Measurements from ENCODE around the gene UNC5CL.

Gene UNC5CL

DNA sequence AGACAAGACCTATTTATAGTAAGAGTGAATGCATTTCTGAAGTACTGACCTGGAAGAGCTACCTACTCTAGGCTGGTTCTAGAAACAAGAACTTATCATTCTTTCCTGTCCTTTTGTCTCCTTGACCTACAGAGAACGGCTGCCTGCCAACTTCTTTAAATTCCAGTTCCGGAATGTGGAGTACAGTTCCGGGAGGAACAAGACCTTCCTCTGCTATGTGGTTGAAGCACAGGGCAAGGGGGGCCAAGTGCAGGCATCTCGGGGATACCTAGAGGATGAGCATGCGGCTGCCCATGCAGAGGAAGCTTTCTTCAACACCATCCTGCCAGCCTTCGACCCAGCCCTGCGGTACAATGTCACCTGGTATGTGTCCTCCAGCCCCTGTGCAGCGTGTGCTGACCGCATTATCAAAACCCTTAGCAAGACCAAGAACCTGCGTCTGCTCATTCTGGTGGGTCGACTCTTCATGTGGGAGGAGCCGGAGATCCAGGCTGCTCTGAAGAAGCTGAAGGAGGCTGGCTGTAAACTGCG is 22.2 kb upstream of the UNC5CL start:
- DNase-seq: no peak

DNA sequence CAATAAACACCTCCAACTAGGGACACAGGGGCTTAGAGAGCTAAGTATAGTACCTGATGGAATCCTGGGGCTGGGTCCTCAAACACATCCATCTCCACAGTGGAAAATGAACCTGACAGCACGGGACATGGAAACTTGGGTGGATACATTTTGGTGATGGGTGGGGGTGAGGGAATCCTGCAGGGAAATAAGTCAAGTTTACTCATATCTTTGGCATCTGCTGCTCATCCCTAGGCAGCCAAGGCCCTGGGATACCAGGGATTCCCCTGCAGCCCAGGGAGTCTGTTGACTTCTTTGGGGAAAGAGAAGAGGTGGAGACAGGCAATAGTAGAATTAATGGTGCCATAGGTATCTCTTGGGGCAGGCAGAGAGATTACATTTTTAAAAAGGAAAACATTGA is 20.5 kb upstream of the UNC5CL start:
- DNase-seq: no peak

DNA sequence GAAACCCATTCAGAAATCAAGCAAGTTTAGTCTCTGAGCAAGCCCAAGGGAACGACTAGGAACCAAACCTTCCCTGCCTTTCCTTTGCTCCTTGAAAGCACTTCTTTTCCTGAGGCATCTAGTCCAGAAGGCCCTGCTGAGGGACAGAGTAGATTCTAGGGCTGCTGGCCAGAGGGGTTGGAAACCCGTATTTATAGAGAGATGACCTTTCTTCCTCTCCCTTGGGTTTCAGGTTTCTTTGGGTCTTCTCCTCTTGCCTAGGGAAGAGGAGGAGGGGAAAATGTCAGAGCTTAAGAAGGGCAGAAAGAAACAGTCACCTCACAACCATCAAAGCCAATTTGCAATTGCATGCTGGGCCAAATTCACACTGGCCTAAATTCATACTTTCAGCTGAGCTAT is 19.8 kb upstream of the UNC5CL start:
- DNase-seq: no peak

DNA sequence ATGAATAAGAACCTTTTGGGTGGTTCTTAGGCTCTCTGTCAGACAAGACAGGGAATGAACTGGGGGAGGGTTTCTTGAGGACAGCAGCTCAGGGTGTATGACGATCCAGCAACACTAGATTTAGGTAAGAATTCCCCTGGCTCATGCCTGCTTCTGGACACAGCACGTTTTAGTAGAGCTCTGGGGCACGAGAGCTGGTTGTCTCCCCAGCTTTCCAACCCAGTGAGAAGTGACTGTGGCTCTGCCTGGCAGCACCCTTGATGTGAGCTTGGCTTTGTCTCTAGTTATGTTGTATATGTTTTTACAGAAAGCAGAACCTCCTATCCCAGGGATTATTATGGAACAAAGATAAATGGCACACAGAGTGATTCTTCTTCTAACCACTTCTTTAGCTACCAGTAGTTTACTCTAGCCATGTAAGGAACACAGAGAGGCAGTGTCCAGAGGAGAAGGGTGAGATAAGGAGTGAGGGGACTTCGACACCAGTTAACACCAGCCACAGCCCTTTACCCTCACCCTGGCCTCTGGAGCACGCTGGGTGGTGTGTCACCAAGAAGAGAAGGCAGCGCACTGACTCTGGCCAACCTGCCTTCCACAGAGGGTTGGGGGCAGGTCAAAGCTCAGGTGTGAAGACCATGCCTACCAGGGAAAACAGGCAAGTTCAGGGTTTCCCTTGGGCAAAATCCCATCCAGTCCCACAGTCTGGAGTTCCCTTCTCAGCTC is 17.9 kb upstream of the UNC5CL start:
- no peak for DNase-seq

DNA sequence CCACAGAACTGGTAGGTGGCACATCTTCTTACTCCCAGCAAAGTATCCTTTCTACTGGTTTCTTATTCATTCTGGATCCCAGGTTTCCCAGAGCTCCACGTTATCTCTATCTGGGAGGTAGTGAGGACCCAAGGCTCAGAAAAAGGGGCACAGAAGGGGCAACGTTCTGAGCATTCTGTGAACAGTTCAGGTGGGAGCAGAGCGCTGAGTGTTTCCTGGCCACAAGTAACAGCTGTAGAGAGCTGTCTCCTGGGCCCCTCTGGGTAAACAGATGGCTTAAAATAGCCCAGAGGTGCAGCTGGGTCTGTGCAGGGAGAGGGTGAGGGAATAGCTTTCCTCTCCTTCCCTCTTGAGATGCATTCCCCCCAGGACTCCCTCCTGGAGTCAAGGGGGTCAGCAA is 16.1 kb upstream of the UNC5CL start:
- peak; percentile 28 for DNase-seq

DNA sequence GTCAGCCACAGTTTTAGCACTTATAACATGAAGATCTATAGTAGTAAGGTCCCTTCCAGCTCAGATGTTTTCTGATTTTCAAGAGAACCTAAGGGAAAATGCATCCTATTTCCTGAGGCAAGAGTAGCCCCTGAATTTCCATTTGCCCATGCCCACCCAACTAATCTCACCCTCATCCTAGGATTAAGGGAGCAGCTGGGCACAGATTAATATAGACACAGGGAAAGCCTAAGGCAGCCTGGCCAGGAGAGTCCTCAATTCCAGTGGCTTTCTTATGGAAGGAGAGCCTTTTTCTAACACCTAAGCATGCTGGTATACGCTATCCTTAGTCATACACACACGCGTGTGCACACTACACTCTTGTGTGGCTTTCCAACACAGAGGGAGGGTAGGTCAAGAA is 15.5 kb upstream of the UNC5CL start:
- DNase-seq: no peak

DNA sequence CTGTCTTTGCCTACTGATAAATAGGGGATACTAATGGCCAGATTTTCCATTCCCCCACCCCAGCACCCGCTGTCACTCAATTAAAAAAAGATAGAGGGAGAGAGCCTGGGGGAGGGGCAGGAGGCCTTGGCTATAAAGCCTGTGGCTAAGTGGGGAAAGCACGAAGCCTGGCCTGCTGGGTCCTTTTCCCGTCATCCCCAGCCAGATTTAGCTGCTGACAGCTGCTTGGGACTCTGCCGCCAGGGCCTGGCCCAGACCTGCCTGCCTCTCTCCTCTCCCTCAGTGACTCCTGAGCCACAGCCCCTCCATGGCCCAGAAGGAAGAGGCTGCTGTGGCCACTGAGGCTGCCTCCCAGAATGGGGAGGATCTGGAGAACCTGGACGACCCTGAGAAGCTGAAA is 14.0 kb upstream of the UNC5CL start, which contains the start of gene APOBEC2:
TSS of gene APOBEC2 (plus strand) at position 162 of the 400 bp plus-strand sequence. CDS start at position 308, 146 bp downstream.
- DNase-seq: no peak

DNA sequence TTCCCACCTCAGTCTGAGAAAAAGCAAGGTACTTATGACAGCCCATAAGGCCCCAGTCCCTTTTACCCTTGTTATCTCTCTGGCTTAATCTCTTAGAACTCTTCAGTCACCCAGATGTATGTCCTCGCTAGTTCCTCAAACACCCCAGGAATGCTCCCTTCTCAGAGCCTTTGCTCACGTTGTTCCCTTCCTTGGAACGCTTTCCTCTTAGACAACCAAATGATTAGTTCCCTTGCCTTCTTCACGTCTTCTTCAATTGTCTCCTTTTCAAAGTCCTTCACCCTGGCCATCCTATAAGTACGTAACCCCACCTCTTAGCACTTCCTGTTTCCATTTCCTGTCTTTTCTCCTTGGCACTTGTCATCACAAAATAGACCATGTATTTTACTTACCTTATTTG is 12.9 kb upstream of the UNC5CL start:
- DNase-seq: no peak

DNA sequence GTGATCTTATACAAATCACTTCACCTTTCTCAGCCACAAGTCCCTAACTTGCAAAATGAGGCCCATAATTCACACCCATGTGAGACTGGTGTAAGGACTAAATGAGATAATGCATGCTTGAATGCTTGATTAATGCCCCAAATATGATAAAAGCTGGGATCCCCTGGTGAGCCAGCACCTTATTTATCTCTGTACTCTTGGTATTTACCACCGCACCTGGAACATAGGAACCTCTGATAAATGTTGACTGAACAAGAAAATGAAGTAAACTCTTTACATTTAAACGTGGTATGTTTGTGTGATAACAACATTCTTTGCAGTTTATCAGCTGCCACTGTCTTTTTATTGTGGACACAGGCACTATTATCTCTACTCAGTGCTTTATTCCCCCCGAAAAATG is 11.5 kb upstream of the UNC5CL start:
- DNase-seq: no peak

DNA sequence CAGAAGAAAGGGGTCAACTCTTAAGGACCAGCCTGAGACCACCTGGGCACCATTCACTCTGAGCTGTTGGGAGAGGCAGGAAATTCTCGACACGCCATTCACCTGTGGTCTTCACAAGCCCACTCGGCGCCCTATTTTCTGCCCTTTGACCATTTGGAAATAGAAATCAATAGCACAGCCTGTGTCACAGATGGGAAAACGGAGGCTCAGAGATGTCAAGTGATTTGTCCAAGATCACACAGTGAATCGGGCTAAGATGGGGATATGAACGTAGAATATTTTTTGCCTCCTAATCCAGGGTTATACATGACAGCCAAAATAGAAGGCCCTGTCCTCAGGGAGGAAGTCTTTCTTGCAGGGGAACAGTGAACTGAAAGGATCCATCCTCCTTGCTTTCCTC is 10.9 kb upstream of the UNC5CL start:
- DNase-seq: no peak

DNA sequence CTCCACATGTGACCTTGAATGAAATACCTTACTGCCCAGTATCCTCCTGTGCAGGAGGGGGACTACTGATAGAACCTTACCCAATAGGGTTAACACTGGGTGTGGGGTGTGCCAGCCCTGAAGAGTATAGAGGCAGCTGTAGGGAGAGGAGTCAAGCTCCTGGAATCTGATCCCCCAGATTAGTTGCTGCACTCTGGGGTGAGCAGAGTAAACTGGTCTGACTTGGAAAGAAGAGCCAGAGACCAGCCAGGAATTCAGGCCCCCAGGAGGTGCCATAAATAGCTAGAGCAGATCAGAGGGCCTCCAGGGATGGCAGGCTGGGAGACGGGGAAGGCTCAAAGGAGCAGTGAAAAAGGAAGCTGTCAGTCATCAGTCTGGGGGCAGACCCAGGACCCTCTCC is 10.5 kb upstream of the UNC5CL start:
- no peak for DNase-seq

DNA sequence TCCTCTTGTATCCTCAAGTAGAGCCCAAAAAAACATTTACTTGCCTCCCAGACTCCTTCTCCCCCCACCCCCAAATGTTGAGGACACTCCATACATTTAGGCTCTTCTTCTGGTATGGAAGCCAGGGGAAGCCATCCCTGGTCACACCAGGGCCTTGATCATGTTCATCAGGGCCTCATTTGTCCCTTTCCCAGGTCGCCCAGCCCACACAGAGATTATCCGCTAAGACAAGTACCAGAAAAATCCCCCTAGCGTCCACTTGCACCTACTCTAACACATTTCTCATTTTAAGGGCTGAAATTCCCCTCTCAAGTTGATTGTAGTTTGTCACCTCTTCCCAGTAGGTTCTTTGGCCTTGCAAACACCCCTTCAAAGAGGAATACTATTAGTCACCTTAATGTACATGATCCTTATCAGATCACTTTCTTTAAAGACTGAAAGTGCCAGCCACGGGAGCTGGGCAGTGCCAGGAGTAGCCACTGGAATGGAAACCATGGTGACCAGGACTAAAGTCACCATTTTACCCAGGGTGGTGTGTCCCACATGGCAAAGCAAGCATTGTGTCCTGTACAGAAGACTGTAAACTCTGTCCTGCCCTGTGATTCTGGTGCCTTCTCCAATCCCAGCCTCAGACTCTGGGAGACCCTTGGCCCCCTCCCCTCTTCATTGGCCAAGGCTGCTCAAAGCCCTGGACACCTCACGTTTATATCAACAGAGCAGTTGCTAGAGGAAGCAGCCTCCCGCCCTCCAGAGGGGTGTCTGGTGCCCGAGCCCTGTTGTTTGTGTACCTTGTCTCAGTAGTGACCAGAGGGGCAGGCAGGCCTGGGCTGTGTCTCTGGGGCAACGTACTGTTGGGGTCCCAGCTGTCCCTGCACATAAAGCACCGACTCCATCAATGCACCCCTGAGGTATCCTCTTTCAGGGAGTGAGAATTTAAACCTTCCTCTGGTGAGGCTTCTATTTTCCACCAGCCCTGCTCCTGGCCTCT is 9.0 kb upstream of the UNC5CL start:
- no peak for DNase-seq

DNA sequence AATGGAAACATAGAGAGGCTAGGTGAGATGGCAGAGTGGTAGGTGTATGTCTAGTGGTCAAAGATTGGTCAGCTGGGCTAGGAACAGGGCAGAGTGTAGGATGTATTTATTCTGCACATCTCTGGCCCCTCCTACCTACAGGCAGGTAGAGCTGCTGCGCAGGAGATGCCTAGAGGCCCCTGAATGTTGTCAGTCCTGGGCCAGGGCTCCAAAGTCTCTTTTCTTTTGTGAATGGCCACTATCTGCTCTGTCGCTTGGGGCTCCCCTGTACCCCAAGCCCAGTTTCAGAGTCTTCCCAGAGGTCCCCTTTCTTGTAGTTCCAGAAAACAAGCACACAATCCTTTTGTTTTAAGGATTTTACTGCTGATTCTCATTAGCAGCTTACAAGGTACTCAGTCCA is 8.3 kb upstream of the UNC5CL start:
- DNase-seq: no peak

DNA sequence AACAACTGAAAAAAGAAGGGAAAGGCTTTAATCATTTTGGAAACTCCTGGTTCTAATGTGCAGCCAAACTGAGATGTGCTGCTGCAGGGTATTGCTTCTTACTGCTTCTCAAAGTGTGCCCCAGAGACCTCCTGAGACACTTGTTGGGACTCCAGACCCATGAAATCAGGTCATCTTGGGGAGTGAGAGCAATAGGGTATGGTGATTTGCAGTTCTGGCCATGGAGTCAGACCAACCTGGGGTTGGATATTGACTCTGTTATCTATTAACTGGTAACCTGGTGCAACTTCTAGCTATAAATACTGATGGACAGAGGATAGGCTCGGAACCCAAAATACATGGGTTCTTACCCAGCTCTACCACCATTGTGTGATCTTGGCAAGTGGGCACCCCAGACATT is 7.1 kb upstream of the UNC5CL start:
- DNase-seq: no peak

DNA sequence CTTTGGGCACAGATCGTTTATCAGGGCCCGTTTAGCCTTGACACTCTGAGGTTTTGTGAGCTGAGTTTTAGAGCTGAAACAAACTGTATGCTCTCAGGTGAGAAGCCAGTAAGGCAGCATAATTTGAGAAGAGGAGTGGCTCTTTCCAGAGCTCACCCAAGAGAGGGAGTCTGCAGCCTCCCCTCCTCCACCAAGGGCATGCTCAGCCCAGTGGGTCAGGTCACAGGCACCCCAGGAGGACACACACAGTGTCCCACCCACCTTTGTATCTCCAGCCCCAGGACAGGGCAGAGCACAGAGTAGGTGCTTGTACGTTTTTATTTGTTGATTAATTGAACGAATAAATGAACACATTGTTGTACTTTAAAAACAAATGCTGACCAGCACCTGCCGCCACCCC is 6.6 kb upstream of the UNC5CL start:
- DNase-seq: no peak

DNA sequence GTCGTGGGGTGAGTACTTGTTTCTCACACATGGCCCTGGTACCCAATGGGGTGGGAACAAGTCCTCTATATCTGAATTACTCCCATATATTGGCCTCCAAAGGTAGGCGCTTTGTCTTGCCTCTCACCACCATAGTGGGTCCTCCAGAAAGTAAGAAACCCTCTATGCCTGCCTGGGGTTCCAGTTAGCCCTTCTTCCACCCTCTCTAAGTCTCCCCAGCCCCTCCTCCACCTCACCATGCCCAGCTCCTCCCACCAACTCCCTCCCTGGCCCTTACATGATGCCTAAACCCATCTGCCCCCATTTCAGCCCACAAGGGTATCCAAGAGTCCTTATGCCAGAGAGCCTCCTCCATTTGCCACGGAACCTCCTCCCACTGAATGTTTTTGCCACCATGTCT is 4.1 kb upstream of the UNC5CL start:
- DNase-seq: no peak

DNA sequence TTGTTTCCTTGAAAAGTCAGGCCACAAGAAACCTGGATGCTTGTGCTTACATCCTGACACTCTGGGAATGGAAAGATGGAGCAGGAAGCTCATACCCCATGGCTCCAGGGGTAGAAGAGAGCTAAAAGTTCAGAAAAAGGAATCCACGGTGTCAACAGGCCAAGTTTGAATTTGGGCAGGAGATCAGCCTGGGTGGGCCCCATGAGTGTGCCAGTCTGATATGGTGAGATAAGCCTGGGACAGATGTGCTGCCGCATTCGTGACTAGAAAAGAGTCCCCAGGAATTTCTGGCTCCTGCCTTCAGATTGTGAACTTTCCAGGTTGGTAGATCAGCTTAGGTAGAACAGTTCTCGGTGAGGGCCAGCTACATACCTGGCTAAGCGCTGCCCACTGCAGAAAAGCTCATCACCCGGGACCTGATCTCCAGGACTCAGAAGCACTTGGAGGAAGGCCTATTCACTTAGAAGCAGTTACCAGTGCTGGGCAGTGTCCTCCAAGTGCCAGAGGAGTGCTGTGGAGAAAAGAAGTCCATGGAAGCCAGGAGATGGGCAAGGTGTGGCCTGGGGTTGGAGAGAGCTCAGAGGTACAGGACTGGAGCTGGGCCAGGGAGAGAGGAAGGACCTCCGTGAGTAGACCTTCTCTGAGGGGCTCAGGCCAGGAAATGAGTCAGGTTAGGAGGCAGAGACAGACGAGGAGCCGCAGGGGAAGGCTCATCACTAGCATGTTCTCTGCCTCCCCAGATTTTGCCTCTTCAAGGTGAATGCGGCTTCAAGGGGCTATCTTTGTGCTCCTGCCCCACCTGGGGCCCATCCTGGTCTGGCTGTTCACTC is 3.4 kb upstream of the UNC5CL start, which contains the start of gene TSPO2:
TSS of gene TSPO2 (plus strand) at position 242 of the 830 bp plus-strand sequence. CDS start at position 761, 519 bp downstream.
- no peak for DNase-seq

DNA sequence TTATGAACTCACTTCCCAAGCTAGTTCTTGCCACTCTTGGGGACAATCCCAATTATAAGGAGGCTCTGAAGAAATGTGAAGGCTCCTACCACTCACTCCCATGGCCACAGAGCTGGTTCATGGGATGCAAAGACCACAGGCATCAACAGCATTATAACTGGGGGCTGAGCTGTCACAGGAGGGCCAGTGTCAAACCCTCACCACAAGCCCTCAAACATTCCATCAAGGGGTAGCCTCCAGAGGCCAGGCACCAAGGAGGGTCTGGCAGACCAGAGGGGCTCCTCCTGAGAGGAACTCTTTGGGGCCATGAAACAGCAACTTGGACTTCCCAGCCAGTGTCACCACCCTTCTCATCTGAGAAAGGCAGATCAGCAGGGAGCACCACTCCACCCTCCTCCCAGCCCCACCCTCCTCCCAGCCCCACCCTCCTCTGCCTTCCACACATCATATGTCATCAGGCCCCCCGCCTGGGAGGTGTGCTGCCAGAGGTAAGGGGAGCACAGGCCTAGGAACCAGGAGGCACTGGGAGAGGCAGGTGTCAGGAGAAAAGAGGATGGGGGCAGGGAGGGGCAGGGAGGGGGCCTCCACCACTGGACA is 2.0 kb upstream of the UNC5CL start:
- no peak for DNase-seq

DNA sequence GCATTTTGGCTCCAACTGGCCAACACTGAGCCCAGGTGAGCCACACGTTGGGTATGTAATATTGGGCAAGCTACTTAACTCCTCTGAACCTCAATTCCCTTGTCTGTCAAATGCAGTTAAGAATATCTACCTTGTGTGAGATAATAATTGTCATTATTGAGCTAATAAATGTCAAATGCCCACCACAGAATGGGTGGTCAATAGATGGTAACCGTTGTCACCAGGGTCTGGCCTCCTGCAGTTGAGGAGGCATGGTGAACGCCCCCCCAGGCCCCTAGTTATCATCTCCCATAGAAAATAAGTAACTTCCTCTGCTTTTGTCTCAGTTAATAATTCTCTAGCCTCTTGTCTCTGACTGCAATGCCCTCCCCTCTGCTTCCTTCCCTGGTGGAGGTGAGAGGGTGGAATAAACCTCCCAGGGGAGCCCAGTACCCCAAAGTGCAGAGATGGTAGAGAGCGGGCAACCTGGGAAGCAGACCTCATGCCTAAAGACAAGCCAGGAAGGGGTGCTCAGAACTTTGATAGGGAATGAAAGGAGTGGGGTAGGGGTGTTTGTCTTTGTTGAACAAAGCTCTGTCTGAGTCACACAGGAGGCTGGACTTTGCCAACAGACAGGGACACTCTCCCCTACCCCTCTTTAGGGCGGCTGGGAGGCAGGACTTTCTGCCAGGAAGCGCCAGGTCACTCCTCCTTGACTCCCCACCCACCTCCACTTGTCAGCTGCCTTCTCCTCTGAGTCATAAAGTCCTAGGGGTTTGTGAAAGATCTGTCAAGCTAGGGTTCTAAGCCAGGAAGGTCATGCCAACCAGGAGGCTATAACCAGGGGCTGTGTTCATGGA is 1.3 kb upstream of the UNC5CL start:
- no peak for DNase-seq

DNA sequence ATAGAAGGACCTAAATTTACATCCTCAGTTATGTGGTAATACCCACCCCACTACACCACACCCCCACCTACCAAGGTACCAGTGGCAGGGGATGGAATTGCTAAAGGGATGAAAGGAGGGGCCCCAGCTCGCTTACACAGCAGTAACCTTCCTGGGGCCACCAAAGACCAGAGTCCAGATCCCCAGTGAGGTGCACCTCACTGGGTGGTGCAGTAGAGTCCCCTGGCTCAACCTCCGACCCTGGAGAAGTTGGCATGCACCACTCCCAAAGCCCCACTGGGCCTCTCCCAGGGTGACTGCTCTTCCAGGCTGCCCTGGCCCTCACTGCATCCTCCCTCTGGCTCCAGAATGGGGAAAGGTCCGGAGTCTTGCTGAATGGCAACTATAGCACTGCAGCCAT is 816 bp downstream of the UNC5CL start:
- DNase-seq: no peak

DNA sequence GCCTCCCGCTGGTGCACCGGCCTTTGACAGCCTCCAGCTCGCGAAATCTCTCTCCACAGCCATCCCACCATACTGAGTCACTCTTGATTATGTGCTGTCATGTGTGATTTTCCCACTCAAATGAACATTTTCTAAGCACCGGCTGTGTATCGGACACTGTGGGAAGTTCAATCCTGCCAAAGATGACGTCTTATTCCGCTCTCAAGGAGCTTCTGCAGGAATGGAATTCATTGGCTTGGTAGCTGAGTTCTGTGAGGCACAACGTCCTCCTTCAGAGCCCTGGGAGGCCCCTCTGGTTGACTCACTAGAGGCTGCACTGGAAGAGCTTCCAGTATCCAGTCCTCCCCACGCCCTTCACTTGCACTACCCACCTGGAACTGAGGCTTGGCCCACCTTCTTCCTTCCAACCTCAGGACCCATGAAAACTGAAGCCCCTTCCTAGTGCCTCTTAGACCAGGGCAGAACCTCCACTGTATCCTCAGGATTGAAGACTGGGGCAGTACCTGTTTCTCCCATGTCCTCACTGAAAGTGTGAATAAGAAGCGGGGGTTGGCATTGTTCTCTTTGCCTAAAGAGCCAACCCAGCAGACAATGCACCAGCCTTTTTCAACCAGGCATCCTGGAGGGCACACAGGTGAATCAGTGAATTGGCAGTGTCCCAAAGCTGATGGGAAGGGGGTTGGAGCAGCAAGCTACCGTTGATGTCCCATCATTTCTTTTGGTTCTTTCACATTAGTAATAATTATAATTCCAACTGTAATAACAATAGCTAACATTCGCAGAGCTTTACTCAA is 1.7 kb downstream of the UNC5CL start:
- no peak for DNase-seq
